GM21576 (cell line): ENCODE results near the gene WDFY1.

Experiments used
- ATAC-seq: cut with Tn5 transposase; IDR thresholded peaks from one replicate; pipeline ENCODE4 v1.9.1; 2021; ENCODE audit warnings: mild to moderate bottlenecking, moderate library complexity; ENCODE audit not compliant: unreplicated experiment

WDFY1 gene

DNA sequence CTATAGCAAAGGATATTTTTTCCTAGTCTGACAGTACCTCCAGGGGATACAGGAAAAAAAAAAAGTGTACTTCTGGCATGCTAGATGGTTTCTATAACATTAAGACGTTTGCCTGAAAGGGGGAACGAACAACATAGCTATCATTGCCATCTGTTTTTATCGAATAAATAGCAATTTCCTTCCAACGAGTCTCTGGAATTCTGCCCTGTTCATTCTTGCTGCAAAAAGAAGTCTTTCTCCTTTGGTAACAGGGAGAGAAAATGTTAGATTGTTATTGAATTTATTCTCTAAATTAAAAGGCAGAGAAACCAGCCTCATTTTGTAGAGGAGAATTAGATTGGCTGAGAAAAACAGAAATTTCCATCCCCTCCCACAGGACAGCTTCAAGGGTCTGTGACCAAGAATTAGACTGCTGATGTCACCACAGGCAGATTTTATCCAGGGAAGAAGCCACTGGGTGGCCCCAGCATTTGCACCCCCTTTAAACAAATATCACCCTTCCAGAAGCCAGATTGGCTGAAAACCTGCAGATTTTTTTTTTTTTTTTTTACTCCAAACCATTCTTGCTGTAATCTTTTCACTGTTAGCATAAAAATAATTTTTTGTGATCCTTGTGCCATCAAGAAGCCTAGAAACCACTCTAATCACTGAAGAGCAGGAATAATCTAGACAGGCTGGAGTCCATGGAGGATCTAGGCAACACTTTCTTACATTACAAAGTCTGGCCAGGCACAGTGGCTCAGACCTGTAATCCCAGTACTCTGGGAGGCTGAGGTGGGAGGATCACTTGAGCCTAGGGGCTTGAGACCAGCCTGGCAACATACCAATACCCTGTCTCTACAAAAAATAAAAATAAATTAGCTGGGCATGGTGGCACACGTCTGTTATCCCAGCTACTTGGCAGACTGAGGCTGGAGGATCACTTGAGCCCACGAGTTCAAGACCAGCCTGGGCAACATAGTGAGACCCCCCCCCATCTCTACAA is 12.0 kb downstream of the WDFY1 start:
- ATAC-seq, result no peak

GRCh38 chr2:223930103-223930976 is 14.8 kb downstream of the WDFY1 start:
- no peak for ATAC-seq

DNA sequence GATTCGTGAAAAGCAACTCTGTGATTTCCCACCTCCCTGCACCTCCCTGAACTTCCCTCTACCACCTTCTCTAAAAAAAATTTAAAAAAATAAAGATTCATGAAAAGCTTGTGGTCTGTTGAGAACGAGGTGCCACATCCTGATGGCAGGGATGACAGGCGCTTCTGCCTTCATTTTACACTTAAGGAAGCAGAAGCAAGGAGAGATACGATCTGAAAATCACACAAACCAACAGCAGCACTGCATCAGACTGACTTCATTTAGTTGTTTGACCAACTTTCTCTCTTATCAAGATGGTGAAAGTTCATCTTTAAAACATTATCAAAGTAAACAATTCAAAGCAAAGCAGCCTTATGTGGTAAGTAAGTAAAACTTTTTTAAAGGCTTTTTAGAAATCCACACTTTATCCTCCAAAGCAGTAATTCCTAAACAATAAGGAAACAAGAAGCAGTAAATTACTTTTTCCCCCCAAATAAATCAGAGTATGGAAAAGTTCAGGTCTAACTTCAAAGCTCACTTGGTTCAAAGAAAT is 15.5 kb downstream of the WDFY1 start:
- no peak for ATAC-seq

- no peak for ATAC-seq
Observed at GRCh38 chr2:223928113-223929006, 16.8 kb downstream of the WDFY1 start.

DNA sequence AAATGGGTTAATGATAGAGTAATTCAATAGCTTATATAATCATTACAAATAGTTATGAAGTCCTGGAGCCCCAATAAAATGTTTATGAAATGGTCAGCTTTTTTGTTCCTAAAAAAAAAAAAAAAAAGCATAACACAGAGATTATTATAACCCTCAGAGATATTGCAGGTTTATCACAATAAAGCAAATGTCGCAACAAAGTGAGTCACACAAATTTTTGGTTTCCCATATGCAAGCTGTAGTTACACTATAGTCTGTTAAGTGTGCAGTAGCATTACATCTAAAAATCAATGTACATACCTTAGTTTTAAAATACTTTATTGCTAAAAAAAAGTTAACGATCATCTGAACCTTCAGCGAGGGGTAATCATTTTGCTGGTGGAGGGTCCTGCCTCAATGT is 20.0 kb downstream of the WDFY1 start:
- ATAC-seq, result no peak

DNA sequence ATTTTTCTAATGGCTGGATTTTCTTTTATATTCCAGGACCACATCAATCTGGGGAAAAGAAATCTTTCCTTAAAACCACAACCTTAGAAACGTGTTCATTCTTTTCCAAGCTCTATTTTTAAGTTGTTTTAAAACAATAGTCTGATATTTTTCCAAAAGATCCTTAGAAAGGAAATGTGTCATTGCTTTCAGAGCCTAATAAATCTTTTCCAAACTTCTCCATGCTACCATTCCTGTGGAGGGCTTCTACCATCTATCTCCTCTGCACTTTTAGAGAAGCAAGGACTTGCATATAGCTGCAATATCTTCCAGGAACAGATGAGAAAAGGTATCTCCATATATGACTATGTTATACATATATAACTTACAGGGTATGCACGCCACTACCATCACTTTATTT is 21.2 kb downstream of the WDFY1 start:
- ATAC-seq, result no peak

- ATAC-seq, result no peak
Observed at GRCh38 chr2:223922308-223922707, 22.8 kb downstream of the WDFY1 start.

GRCh38 chr2:223921204-223921603 is 23.9 kb downstream of the WDFY1 start:
- no peak for ATAC-seq

DNA sequence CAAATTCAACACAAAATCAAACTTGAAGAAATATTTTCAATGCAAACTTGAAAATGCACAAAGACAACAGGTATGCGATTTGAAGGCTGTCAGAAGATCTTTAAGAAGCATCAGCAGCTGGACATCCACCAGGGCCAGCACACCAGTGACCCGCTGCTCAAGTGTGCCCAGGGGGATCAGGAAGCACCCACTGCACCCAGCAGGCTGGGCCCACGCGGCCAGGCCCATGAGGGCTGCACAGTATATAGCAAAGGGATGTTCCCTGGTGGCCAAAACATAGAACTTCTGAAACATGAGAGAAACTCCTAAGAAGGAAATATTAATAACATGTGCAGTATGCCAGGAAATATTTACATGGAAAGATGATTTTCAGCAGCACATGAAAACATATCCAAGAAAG is 25.0 kb downstream of the WDFY1 start:
- no peak for ATAC-seq

- ATAC-seq, result no peak
Observed at GRCh38 chr2:223918671-223919134, 26.4 kb downstream of the WDFY1 start.

DNA sequence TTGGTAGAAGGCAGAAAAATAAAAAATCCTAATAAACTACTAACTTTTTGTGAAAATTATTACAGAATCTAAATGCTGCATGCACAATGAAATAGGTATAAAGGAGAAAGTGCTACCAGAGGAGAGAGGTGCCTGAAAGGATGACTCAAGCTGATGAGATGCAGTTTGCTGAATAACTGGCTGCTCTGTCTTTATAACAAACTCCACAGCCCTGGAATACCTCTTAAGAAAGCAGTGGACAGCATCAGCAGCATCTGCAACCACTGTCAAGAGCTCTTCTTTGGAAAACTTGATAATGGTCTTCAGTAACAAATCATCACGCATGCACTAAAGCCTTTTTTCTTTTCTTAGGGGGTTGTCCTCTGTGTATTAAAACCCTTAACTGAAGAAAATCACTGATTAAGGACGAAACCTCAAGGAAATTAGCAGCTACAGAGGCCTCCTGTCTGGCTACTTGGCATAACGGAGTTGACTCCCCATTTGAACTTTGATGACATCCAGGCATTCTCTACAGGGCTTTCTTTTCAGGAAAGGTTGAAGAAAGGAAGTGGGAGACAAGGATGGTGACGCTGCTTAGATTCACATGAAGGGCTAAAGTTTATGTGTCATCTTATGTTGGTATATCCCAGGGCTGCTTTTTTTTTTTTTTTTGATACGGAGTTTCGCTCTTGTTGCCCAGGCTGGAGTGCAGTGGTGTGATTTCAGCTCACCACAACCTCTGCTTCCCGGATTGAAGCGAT is 28.8 kb downstream of the WDFY1 start:
- no peak for ATAC-seq

GRCh38 chr2:223915071-223915470 is 30.1 kb downstream of the WDFY1 start:
- no peak for ATAC-seq

DNA sequence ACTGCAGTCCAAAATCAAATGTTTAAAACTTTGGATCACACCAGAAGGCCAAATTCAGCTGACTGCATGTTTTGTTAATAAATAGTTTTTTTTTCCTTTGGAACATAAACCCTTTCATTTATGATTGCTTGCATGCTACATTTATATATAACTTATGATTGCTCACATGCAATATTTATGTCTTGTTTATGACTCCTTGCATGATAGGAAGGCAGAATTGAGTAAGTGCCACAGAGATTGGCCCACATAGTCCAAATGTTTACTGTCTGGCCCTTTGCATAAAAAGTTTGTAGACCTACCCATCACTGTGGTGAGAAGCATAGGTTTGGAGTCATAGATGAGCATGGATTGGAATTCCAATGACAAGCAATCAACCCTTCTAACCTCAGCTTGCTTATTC is 30.8 kb downstream of the WDFY1 start:
- ATAC-seq, result no peak

DNA sequence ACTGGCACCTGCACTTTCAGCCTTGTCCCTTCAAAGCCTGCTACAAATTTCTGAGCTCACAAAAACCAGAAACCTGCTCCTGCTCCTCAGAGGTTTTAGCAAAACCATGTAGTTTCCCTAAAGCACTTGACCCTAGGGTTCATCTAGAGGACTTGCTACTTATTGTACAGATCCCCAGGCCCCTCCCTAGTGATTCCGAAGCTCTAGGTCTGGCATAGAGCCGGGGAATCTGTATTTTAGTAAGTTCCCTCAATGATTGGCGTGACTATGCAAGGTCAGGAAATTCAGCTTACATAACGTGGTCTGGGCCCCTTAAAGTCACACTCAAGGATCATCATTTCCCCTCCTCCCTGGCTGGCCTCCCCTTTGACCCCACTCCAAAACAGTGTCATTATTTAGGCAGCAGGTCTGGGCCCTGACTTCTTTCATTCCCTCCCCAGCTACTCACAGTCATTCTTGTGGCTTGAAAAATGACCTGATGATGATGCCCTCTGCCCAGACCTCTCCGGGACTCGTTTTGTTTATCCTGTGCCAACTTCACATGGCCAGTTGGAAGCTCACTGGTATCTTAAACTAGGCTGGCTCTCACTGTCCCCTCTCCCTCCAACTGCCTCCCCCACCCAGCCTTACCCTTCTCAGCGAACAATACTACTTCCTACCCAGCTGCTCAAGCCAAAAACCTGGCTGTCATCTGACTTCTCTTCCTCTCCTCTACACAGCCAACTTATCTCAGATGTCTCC is 36.0 kb downstream of the WDFY1 start:
- no peak for ATAC-seq

DNA sequence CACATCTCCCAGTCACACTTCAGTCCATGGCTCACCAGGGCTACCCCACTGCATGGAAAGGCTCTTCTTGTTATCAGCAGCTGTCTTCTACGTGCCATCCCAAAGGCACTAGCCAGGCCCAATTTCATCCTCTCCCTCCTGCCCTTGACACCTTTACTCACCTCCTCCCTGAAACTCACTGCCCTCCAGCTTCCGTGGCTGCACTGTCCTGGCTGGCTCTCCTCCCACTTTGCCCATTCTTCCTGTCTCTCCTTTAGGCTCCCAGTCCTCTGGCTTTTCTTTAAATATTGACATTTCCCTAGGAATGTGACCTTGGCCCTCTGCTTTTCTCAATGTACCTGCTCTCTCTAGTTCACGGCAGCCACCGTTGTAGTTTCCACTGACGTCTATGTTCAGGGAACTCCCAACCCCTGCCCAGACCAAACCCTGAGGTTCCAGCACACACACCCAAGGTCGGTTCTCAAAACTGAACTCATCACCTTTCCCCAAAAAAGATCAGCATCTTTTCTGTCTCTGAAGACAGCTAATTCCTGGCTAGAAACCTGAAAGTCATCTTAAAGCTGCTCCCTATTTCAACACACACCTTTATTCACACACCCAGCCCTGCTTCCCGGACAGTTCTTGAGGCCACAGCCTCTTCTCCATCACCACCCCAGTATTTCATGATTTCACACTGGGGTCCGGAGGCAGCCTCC is 36.7 kb downstream of the WDFY1 start:
- no peak for ATAC-seq

DNA sequence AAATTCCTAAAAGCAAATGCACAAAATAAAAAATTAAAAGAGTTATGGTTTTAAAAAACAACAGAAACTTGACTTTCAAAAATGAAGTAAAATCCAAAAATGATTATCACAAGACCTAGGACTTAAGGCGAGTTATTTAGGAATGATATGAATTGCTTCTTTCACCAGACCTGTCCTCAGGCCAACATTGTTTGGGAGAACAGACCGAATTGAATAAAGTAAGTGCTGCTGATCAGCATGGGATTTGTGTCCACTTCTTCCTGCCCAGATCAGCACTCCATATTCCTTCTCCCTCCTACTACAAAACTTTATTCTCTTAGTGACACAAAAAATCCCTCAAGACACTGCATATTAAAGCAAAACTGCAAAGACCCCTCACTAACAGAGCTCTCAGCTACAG is 39.1 kb downstream of the WDFY1 start:
- no peak for ATAC-seq

GRCh38 chr2:223901854-223902253 is 43.3 kb downstream of the WDFY1 start:
- no peak for ATAC-seq

DNA sequence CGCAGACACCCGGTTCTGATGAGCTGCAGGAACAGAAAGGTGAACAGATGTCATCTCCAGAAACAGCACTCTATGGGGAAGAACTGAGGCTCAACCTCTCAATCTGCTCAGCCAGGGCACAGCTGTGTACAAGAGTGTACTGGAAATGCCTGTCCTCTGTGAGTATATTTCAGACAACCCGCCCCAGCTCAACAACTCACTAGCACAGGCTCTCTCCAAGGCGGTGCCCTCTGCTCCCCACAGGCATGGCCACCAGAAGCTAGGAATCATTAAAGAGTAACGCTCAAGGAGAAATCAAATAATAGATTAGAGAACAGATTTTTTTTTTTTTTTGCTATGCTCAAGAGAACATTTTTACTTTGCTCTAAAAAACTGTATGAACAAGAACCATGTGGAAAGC is 43.8 kb downstream of the WDFY1 start:
- no peak for ATAC-seq
